DMS114 treated with DMSO at 0.1 percent for 48 hours (cell line): ENCODE data around the gene WBP4.
"Not testable (repeated sequence)": the region's sequence is repeated elsewhere in the genome, so short reads cannot be mapped to it uniquely, and the experiment has no call there.

Experiments used
- DNase-seq: peaks from one replicate; lab custom pipeline; 2025; ENCODE audit not compliant: unreplicated experiment; lab: John Stamatoyannopoulos, UW

WBP4 gene

DNA sequence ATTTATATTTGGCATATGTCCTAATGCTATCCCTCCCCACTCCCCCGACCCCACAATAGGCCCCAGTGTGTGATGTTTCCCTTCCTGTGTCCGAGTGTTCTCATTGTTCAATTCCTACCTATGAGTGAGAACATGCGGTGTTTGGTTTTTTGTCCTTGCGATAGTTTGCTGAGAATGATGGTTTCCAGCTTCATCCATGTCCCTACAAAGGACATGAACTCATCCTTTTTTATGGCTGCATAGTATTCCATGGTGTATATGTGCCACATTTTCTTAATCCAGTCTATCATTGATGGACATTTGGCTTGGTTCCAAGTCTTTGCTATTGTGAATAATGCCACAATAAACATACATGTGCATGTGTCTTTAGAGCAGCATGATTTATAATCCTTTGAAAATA, 18.9 kb upstream of the WBP4 start:
- not testable (repeated sequence) for DNase-seq

DNA sequence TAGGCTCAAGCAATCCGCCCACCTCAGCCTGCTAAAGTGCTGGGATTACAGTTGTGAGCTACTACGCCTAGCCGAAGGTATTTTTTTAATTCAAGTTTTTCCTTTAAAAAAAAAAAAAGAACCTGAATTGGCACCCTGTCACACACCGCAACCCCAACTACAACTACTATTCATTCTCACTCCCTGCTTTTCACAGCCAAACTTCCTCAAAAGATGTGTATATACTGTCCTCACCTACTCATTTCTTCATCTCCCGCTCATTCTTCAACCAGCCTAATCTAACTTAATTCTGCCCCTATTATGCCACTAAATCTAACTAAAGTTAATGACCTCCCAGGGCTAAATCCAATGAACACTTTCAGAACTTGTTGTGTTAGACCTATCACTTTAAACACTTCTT, 12.7 kb upstream of the WBP4 start:
- DNase-seq, result no peak

DNA sequence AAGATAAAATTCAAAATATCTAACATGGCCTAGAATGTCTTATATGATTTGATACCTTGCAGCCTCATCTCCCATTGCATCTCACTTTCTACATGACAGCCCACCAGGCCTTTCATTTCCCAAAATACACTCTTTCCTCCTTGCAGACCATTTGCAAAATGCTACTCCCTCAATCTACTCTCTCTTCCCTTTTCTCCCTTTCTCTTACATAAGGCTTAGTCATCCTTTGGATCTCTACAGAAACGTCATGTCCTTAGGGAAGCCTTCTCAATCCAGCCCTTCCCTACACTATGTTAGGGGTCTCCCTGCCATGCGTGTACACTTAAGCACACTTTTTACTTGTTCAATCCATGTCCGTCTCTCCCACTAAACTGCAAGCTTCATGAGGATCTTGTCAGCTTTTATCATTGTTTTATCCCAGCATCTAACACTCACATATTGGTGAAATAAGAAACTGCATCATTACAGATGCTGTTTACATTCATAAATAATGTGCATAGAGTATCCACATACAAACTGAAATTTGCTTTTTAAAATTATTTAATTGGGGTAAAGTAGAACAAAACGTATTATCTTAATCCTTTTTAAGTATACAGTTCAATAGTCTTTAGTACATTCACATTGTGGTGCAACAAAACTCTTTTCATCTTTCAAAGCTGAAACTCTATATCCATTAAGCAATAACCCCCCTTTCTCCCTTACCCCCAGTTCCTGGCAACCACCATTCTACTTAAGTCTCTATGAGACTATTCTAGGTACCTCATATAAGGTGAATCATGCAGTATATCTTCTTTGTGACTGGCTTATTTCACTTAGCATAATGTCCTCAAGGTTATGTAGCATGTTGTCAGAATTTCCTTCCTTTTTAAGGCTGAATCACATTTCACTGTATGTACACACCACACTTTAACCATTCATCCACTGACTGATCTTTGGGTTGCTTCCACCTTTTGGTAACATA, 11.5 kb upstream of the WBP4 start:
- DNase-seq, result no peak

DNA sequence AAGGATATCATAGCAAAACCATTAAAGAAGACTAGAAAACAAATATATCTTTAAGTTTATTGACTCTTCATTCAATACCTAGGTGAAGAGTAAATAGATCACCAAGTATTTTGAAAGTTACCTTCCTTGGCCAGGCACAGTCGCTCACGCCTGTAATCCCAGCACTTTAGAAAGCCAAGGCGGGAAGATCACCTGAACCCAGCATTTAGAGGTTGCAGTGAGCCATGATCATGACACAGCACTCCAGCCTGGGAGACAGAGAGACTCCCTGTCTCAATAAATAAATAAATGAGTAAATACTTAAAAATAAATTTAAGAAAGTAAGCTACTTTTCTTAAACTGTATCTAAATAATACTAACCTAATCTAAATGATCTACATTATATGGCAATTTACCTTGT, 8.9 kb upstream of the WBP4 start:
- DNase-seq, result no peak

DNA sequence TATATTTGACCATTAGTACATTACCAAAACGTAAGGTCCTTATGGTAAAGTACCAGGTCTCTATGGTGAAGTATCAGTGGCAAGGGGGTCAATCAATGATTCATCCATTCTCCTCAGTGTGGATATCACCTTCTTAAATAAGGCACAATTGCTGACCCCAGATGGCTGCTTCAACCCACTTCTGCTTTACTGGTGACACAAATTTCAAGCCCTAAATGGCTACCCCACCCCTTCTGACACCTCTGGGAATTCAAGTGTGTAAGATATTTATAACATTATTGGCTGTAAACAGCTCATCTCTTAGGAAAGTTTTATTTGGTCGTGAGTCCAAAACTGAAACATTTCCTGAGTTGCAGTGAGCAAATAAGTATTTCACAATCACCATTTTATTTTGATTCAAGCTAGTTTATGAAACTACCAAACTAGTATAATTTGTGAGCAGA, 7.9 kb upstream of the WBP4 start:
- DNase-seq, result no peak

DNA sequence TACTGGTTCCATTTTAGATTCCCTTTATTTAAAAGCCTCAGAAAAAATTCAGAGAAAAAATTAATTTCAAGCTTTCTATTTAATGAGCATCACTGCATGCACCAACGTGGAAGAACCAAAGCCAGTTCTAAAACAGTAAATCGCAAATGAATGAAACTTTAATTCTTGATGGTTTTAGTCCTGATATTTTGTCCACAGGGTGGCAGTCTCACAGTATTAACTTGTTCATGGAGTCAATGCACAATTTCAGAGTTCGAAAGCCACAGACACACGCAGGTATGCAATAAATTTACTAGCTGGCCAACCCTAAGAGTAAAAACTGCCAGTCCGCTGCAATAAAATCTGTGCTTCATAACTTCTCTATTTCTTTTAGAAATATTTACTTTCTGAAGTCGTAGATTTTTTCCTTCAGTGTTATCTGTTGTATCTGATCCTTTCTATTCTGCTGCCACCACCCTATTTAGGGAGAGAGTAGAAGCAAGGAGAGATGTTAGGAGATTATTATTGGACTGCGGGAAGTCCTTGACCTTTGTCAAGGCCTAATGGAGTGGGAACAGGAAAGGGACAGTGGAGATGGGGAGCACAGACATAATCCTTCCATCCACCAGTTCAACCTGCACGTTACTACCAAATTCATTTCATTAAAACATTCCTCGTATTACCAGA, 7.0 kb upstream of the WBP4 start:
- no peak for DNase-seq

DNA sequence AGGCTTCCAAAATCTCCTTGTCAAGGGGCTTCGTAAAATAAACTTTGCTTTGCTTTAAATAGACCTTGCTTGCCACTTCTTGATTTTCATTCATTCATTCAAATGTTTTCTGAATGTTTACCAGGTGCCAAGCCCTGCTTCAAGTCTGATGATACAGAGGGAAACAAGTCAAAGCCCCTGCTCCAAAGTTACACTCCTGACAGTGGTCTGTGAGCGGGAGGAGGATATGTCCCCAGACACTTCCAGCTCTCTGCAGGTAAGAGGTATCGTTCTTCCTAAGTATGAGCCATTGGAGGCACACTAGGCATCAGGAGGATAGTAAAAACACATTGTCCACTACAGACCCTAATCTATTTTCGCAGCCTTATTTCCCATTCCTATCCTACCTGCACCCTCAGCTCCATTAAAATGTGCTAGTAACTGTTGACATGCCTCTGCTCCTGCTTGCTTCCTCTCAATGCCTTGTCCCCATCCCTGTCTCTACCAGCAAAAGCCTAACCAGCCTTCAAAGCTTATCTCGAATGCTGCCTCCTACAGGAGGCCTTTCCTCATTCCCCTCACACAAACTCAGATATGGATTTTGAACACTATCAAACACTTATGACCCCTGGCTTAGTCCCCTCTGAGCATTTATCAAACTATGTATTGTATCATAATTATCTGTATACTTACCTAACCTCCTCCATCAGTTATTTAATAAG, 6.2 kb upstream of the WBP4 start:
- DNase-seq, result no peak

DNA sequence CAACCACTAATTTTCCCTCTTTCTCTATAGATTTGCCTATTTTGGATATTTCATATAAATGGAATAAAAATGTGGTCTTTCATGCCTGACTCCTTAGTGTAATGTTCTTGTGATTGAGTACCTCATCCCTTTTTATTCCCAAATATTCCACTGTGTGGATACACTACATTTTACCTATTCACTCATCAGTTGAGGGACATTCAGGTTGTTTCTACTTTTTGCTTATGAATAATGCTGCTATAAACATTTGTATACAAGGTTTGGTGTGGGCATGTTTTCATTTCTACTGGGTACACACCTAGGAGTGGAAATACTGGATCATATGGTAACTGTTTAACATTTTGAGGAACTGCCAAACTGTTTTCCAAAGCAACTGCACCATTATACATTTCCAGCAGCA, 5.1 kb upstream of the WBP4 start:
- DNase-seq, result no peak

DNA sequence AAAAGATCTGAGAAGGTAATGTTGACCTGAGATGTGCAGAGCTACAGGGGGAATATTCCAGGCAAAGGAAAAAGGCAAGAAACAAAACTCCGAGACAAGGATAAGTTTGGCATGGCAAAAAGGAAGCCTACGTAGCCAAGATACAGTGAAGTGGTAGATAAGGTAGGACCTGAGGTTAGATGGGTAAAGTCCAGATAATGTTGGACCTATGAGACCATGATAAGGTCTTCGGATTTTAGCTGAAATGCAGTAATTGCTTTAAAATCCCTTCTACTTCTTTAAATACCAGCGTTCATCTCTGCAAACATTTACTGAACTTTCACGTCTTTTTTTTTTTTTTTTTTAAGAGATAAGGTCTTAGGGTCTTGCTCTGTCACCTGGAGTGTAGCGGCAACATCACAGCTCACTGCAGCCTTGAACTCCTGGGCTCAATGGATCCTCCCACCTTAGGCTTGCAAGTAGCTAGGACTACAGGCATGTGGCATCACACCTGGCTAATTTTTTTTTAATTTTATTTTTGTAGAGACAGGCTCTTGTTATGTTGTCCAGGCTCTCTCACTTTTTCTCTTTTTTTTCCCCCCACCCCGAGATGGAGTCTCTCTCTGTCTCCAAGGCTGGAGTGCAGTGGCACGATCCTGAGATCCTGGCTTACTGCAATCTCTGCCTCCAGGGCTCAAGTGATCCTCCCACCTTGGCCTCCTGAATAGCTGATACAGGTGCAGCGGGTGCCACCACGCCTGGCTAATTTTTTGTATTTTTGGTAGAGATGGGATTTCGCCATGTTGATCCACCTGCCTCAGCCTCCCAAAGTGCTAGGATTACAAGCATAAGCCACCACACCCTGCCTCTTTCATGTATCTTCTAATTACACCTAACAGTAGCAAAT, 4.2 kb upstream of the WBP4 start:
- DNase-seq, result no peak

DNA sequence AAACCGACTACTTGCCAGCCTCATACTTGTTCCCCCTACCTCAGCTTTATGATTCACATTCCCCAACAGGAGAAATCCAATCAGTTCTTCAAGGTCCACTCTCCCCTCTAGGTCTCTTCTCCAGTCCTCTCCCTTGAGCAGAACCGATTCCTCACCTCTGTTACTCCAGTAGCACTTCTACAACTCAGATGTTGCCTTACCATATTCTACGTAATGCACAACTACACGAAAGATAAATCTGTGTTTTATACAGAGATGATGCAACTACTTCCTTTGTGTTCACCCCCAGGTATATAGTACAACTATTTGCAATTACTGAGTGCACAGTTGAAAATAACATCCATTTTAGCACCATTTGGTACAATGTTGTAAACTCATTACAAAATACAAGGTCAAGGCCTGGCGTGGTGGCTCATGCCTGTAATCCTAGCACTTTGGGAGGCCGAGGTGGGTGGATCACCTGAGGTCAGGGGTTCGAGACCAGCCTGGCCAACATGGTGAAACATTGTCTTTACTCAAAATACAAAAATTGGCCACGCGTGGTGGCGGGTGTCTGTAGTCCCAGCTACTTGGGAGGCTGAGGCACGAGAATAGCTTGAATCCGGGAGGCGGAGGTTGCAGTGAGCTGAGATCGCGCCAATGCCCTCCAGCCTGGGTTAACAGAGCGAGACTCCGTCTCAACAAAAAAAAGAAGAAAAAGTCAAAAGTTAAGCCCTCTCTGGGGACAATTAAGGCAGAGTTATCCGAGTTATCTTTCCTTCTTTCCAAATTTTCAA, 2.8 kb upstream of the WBP4 start:
- DNase-seq, result no peak

DNA sequence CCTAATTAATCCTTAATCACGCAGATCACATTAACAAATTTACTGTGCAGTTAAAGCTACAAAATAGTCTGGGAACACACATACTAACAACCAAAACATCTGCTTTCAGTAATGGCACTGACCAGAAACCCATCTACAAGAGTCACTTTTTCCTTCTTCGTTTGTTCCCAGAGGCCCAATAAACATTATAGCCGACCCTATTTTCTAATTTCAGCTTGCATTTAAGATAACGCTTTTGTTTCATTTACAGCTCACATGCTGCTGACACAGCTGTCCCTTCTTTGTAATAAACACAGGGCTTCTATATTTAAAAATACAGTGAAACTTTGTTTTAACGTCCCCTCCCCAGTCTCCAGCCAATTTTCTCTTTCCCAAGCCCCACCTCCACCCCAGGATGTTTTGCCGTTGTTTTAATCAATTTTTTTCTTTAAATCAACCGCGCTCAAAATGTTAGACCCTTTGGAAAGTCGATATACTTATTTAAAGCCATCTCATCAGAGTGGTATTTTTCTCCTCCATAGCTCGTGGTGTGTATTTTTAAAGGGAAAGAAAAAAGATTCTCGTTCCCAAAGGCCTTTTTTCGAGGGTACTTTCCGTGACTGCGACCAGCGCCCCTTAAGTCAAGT, 1.7 kb upstream of the WBP4 start:
- no peak for DNase-seq

DNA sequence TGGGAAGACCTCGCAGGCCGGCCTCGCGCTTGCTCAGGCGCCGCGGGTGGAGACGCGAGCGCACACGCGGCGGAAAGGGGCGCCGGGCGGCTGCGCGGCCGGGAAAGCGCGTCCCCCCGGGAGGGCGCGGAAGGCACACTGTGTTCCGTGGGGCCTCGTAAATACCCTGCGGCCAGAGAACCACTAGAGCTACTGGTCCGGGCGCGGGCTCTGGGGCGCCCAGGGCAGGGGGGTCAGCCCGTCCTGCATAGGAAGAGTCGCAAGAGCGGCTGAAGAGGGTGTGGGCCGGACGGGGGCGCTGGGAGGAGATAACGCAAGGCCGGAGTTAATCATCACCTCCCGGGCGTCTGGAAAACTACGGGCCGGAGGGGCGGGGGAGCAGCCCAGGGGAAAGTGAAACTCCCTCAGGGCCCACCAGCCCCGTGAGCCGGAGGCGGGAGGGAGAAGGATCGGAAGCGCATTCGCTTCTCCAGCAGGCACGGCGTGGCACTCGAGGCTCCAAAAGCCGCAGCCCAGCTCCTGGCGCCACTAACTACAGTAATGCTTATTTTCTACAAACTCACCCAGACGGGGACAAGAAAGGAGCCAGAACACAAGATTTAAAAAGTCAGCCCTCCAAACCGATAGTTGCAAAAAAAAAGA, 1.1 kb upstream of the WBP4 start:
- DNase-seq, result peak; percentile 30

DNA sequence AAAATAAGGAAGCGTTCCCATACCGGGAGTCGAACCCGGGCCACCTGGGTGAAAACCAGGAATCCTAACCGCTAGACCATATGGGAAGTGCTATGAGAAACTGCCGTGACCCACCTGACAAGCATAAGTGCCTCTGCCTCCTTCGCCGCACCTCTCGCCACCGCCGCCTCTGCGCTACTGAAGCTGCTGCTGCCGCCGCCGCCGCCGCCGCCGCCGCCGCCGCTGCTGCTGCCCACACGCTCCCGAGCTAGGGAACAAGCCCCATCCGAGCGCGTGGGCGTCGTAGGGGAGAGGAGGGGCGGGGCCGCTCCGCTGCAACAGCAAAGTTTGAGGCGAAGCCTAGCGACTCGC, 610 bp upstream of the WBP4 start:
- DNase-seq, result peak; percentile 46

DNA sequence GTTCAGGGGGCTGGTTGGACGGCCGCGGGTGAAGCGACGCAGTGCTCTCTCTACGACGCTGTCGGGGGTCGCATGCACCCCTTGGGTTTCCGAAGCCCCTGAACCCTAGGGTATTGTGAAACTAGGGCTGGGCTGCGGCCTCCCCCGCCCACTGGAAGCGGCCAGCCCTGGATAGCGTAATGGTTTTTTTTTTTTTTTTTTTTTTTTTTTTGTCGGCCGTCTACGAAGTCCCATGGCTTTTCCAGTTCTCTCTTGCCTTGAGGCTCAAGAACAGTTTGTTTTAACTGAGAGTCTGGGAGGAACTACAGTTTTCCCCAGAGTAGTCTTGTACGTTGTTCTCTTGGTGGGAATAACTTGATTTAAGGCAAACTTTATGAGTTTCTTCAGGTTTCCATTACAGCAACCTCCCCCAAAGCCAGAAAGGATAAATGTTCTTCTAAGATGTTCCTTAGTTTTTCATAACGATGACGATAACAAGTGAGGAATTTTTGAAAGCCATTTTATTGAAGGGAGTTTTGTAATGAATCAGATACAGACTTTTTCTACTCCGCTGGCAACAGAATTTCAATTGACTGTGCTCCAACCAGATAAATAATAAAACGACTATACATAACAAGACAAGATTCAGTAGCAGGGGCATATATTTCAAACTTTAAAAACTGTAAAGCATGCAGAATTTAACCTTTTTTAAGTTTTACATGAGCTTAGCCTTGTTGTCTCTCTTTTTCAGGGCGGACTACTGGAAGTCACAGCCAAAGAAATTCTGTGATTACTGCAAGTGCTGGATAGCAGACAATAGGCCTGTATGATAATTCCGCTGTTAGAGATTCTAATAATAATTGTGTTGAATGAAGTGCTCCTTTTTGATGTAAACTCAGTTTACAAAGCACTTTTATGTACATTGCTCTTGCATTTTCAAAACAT, 867 bp downstream of the WBP4 start:
- DNase-seq, result no peak

DNA sequence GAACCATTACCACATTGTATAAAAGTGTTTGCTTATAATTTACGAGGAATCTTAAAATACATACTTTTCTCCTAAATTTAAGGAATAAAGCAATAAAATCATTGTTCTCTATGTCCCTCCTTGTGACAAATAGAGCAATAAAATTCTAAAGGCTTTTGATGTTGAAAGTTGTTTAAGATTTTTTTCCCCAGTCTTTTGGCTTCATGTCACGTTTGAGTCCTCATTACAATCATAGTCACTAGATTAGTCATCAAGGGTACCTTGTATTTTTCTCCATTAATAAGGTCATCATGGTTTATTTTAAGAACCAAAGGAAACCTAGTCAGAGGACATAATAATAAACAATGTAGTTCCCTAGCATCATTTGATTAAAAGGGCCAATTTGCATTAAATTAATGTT, 3.2 kb downstream of the WBP4 start:
- DNase-seq, result no peak

DNA sequence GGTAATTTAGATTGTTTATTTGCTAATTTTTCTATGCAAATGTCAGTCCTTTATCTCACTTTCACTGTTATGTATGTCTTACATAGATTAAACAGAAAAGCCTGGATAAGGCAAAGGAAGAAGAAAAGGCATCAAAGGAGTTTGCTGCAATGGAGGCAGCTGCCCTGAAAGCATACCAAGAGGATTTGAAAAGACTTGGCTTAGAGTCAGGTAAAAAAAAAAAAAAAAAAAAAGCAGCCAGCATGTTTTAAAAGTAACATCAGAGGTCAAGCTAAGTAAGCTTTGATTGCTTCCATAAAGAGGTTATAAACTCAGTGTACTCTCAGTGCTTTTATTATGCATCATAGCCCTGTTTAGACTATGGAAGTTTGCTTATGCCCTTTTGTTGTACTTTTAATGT, 3.8 kb downstream of the WBP4 start:
- no peak for DNase-seq

DNA sequence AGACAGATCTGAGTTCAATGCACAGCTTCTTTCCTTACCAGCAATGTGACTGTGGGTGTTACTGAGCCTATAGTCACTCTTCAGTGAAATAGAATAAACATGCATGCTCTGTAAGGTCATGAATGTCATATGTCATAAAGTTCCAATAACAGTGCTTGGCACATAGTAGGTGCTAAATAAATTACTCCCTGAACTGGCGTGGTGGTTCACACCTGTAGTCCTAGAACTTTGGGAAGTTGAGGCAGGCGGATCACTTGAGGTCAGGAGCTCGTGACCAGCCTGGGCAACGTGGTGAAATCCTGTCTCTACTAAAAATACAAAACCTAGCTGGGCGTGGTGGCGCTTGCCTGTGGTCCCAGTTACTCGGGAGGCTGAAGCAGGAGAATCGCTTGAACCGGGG, 13.2 kb downstream of the WBP4 start:
- DNase-seq, result no peak

DNA sequence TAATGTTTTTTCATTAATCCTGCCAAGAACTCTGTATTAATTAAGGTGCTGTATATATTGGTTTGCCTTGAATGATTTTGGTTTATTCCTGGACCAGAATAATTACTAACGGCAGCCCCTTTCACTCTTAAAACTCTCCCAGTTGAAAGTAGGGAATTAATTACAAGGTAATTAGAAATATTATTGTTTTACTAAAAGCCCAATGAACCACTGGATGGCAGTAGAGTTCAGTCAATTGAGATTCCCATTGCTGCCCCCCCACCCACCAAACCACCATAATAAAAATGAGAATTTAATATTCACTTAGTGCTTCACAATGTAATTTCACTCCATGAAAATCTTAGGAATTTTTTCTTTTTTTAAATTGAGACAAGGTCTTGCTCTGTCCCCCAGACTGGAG, 13.7 kb downstream of the WBP4 start:
- no peak for DNase-seq
